OCI-LY3 (cell line): ENCODE measurements around the gene PPIP5K2.

Source experiments
- CTCF ChIP-seq: fragments of 200-600, 300-600 bp; sonication (generic); IDR thresholded peaks from 2 replicates; pipeline ENCODE4 v1.5.1; 2014; ENCODE audit warnings: antibody characterized with exemption, low read length, low read depth
- EZH2phosphoT487 ChIP-seq: fragments of 200-600 bp; shearing (Covaris generic); IDR thresholded peaks from 2 replicates; pipeline ENCODE4 v1.6.1; 2018; ENCODE audit warnings: antibody characterized with exemption, mixed run types, low read depth

- TF ChIP-seq CTCF: no peak
- TF ChIP-seq EZH2phosphoT487: no peak
Measured at GRCh38 chr5:103228061-103228460, 108.0 kb downstream of the PPIP5K2 start.
